Measurements from ENCODE around the gene MGAT5B.

Gene MGAT5B

DNA sequence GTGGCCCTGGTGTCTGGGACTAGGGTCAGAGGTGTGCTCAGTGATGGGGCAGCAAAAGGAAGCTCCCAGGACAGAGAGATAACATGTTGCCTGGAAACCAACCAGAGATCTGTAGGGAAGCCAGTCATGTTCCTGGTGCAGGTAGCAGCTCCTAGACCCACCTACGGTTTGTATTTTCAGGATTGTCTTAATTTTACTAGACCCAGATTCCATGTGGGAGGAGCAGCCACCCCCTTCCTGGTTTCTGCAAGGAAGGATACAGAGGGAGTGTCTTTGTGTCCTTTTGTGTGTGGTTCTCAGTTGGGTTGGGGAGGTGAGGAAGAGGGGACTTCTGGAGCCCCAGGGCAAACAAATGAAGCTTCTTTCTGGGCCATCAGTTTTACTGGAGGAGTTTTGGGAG, 53.9 kb downstream of the MGAT5B start:
- intact Hi-C loops (cut with DNase I) = no loop called here
- no peak for DNase-seq

DNA sequence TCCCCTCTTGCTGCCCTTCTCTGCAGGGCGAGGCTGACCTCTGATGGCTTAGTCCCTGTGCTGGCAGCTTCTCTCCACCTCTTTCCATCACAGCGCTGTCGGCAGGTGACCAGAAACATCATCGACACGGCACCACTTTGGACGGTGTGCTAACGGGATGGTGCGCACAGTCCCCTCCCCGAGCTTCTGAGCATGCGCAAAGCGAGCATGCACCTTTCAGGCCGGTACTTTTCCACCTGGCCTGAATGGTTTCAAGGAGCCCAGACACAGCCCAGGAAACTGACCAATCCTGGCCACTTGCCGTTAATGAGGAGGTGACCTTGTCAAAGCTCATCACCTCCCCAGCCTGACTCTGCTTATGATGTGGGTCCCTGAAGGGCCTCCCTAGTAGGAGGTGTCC, 54.8 kb downstream of the MGAT5B start:
- intact Hi-C loops (cut with DNase I) = no loop called here
- DNase-seq = no peak

DNA sequence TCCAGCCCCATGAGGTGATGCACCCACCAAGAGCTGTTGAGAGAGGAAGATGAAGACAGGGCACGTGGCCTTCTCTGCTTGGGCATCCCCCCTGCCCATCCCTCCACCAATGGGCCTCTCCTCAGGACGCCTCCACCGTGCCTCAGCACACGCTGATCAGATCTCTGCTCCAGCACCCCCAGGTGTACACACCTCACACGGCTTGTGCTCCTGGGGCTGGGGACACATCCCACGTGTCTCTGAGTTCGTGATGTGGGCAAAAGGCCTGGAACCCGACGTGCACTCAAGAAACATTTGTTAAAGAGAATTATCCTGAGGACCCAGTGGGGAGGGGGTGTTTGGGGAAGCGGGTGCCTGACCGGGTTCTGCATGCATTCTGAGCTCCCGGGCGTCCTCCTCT, 55.3 kb downstream of the MGAT5B start:
- DNase-seq = no peak
- intact Hi-C loops (cut with DNase I) = no loop called here

DNA sequence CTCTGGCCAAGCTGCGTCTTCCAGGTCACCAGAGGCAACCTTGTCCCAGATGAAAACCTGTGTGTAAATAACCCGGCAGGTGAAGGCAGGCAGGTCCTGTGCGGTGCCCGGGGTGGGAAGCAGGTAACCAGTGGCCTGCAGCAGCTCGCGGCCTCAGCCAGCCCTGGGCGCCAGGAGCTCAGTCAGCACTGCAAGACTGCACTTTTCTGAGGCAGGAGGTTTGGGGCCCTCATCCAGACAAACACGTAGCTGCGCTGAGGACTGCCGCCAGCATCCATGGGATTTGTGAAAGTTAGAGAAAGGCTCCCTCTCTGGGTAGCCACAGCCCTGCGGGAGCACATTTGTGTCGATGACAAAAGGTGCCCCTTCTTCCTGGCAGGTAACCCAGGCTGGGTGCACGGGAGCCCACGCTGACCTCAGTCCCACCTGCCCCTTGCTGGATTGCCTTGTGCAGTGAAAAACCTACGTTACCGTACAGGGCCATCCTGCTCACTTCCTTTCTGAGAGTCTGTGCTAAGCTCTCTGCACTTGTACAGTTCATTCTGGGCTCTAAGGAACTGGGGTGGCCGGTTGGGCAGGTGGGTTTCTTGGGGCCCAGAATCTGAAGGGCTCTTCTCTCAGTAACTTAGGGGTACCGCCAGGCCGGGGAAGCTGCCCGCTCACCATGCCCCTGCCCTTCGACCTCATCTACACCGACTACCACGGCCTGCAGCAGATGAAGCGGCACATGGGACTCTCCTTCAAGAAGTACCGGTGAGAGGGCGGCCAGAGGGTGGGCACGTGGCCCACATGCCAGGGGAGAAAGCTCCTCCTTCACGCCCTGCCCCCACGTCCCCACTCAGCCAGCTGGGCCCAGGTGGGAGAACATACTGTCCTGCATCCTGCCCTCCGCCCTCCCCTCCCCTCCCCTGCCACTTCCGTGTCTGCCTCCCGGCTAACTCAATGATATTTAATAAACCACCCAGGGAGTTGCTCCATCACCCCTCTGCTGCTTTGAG, 56.4 kb downstream of the MGAT5B start:
- intact Hi-C loops (cut with DNase I) = no loop called here
- DNase-seq = peak in 8 of 10 donors; percentile 34 to 93 (median 64)

DNA sequence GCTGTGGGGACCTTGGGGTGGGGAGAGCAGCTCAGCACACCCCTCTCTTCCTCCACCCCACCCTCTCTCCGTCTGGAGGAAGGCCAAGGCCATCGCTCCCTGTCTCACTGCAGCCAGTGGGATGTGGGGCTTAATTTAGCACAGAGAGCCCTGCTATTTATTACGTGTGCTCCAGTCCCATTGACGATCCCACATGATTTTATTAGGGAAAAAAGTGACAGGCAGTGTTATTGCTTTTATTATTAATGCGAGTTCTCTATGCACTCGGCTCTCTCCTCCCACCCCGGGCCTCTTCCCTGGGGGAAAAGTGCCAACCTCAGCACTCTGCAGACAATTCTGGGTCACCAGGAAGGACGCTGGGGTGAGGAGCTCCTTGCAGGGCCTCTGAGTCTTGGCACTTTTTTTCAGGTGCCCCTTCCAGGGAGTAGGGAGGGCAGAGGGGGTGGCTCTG, 57.3 kb downstream of the MGAT5B start:
- no peak for DNase-seq
- intact Hi-C loops (cut with DNase I) = no loop called here

DNA sequence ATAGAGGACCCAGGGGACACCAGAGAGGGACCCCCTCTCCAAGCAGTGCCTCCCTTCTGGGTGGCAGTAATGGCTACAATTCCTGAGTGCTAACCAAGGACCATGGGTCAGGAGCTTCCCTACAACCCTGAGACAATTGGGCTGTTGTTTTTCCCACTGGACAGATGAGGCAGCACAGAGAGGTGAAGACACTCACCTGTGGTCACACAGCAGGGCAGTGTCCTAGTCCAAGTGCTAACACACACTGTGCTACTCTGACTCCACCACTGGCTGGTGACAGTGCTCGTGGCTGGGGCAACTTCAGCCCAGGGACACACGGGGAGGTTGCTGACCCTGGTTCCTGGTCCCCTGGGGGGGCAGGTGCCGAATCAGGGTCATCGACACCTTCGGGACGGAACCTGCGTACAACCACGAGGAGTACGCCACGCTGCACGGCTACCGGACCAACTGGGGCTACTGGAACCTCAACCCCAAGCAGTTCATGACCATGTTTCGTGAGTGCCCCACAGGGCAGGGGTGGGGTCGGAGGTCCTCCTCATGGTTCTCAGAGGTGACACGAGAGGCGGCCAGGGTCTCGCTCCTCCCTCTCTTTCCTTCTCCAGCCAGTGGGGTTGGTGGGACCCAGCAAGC, 58.1 kb downstream of the MGAT5B start:
- DNase-seq = no peak
- intact Hi-C loops (cut with DNase I) = no loop called here

DNA sequence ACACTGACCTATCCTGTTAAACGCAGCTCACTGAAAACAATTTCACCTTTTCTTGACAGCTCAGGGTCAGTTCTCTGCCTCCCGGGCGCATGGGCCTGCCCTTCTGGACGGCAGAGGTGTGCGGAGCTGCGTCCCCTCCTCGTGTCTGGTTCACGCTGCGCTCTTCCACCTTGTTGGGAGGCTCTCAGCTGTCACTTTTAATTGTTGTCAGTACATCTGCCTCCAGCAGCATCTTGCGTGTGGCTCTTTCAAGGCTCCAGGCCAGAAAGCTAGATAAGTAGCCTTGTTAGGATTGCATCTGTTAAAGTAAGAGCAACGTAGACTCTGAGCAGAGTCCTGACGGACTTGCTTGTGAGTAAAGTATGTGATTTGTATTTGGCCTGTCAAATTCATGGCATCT, 59.4 kb downstream of the MGAT5B start:
- peak in 1 of 10 donors; percentile 23 for DNase-seq
- intact Hi-C loops (cut with DNase I) = no loop called here

DNA sequence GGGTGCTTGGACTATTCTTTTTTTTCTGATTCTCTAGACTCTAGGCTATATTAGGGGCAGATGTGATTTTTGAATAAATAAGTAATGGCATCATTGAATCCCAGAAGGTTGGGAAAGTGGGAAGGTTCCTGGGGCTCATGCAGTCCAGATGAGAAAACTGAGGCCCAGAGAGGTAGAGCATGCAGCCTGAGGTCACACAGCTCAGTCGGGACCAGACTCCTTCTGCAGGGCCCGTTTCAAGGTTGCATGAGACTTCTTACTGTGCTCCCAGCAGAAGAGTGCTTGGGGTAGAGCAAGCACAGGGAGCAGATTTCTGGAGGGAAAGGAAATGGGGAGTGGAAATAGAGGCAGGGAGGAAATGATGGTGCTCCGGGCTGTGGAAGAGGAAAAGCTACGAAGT, 59.8 kb downstream of the MGAT5B start:
- intact Hi-C loops (cut with DNase I) = no loop called here
- no peak for DNase-seq

DNA sequence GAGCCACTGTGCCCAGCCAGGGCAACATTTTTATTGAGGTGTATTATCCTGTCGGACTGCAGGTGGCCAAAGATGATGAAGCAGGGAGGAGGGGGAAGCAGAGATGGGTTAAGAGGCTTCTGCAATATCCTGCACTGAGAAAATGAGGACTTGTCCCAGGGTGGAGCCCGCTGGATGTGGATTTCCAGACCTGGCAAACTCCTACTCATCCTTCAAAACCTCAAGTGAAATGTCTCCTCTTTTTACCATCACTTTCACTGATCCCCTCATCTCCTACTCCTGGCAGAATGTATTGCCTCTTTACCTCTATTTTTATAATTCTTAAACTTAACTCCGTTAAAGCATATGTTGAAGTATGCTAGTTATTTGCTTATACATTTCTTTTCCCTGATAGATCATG, 60.9 kb downstream of the MGAT5B start:
- no peak for DNase-seq
- intact Hi-C loops (cut with DNase I) = no loop called here

DNA sequence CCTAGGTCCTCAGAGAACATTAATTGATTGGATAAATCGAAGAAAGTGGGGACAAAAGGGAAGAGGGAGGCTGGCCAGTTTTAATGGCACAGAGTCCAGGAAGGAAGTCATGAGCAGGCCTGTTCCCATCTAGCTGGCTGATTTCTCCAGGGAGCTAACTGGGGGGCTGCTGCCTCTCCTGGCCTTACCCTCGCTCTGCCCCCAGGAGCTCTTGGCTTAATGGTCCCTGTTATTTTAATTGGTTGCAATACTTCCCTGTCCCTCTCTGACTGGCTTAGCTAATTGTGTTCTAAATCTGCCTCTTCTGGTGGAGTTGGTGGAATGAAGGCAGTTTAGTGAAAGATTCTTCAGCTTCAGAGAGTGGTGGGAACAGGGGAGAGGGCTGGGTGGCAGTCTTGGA, 61.4 kb downstream of the MGAT5B start:
- DNase-seq = no peak
- intact Hi-C loops (cut with DNase I) = no loop called here

DNA sequence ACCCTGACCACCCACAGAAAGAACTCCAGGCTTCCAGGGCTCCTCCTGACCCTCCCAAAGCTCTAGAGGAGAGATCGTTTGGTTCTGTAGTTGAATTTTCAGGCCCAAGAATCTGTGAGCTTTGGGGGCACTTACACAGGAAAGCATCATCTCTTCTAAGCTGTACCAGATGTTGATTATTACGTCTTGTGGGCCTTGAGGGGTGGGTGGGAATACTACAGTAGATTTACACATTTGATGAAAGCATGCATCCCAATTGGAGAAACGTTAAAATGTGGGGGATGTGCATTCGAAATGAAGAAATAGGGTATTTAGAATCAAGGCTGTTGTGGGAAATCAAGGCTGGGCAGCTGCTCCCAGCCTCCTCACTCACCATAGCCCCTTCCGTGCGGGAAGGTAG, 61.9 kb downstream of the MGAT5B start:
- DNase-seq = no peak
- intact Hi-C loops (cut with DNase I) = no loop called here

DNA sequence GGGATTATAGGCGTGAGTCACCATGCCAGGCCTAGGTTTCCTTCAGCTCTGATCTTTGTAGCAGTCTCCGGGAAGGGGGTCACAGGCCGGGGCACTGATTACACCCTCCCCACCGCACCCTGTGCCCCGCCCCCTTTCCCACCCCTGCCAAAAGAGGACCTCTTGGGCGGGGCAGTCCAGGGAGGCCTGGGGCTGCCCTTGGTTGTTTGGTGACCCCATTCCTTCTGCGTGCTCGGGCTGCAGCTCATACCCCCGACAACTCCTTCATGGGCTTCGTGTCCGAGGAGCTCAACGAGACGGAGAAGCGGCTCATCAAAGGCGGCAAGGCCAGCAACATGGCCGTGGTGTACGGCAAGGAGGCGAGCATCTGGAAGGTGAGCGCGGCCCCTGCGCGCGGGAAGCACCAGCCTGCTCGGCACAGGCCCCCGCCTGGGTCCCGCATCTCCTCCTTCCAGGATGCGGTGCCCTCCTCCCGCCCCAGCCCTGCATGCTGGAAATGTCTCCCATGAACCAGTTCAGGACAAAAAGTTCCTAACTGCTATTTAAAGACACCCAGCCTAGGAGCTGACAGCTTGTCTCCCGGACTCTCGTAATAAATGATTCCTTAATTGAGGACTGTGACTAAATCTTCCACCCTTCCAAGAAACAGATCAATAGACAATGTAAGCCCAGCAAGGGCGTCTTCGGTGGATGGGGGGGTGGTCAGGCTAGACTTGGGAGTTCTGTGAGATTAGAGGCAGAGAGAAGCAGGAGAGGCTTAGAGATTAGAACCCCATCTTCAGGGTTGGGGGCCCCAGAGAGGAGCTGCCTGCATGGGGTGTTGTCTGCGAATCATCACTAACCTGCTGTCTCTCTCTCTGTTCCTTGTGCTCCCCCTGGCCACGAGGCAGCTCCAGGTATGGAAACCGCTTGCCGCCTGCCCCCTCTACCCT, 64.5 kb downstream of the MGAT5B start:
- intact Hi-C loops (cut with DNase I) = no loop called here
- DNase-seq = no peak

DNA sequence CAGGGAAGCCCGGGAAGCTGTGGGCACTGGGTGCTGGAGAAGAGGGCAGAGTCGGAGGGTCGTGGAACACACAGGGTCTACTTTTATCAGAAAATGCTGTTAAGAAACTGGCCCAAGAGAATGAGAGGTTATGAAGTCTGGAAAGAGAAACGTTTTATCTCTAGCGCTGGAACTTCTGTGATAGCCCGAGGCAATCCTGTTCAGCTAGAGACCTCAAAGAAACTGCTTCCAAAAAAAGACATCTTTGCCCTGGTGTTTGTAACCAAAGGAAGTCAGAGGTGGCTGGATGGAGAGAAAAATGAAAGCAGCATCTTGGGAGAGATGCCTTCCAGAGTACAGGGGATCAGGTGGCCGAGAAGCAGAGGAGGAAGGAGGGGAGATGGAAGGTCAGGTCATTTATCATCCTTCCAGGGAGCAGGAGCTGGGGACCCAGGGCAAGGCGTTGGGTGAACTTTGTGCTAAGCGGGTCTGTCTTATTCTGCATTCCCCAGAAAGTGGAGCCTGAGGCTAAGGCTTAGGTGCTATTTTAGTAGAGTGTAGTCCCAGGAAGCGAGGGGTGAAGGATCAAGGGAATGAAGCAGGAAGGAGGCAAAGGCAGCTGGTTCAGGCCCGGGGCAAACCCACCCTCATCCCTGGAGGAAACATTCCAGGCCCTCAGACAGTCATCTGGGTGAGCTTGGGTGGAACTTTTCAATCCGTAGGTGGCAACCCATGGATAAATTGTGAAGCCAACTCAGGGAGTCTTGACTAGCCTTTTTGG, 66.5 kb downstream of the MGAT5B start:
- no peak for DNase-seq
- intact Hi-C loops (cut with DNase I) = no loop called here

DNA sequence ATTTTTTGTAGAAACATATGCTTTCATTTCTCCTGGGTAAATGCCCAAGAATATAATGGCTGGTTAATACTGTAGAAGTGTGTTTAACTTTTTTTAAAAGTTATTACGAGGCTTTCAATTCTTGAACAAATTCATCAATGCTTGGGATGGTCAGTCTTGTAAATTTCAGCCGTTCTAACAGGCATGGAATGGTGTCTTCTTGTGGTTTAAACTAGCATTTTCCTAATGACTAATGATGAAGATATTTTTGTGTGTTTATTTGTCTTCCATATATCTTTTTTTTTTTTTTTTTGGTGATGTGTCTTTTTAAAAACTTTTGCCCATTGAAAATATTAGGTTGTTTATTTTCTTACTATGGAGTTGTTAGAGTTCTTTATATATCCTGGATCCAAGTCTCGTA, 67.1 kb downstream of the MGAT5B start:
- intact Hi-C loops (cut with DNase I) = no loop called here
- DNase-seq = no peak

DNA sequence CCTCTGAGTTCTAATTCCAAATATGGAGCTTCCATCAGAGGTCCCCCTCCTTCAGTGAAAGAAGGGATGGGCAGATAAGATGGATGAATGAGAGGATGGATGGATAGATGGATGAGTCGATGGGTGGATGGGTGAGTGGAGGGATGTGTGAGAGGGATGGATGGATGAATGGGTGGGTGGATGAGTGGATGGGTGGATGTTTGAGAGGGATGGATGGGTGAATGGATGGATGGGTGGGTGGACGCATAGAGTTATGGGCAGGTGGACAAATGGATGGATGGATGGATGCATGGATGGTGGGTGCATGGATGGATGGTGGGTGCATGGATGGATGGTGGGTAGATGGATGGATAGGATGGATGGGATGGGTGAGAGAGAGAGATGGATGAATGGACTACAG, 69.0 kb downstream of the MGAT5B start:
- intact Hi-C loops (cut with DNase I) = no loop called here
- DNase-seq = no peak

DNA sequence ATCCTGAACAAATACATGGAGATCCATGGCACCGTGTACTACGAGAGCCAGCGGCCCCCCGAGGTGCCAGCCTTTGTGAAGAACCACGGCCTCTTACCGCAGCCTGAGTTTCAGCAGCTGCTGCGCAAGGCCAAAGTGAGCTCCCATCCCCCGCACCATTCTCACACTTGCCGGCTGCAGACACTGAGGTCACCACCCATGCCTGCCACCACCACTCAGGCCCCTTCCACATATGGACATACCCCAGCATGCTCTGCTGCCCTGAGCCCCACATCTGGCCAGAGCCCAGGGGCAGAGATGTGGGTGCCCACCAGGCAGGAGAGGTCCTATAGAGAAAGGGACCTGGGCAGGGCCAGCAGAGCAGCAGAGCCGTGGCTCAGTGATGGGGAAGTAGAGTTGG, 69.8 kb downstream of the MGAT5B start:
- intact Hi-C loops (cut with DNase I) = no loop called here
- DNase-seq = no peak

DNA sequence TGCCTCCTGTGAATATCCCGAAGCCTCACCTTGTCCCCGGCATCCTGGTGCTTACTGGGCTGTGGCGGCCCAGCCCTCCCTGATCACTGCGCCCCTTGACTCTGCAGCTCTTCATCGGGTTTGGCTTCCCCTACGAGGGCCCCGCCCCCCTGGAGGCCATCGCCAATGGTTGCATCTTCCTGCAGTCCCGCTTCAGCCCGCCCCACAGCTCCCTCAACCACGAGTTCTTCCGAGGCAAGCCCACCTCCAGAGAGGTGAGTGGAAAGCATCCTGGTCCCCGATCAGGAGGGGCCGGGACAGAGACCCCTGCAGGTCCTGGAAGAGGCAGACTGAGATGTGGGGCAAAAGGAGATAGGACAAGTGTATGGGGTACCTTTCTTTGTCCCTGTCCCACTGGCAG, 72.1 kb downstream of the MGAT5B start:
- DNase-seq = no peak
- intact Hi-C loops (cut with DNase I) = no loop called here

DNA sequence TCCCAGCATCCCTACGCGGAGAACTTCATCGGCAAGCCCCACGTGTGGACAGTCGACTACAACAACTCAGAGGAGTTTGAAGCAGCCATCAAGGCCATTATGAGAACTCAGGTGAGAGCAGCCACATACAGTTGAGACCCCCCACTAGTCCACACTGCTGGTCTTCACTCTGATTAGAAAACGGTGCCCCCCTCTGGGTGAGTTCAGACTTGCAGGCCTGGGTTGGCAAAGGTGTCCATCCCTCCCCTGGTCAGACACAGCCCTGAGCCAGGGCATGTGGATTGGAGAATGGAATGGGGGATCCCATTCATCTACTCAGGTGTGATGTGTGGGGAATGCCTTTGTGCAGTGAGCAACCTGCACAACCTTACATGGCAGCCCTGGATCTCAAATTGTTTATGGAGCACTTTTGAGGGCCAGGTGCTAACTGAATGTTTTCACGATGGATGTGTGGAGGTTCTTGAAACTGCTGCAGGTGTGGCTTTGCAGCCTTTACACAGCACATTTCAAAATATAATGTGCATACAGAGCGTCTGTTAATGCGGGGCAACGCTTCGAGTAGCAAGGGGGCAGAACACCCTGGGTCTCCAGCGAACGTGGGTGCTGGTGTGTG, 72.6 kb downstream of the MGAT5B start:
- no peak for DNase-seq
- intact Hi-C loops (cut with DNase I) = no loop called here

DNA sequence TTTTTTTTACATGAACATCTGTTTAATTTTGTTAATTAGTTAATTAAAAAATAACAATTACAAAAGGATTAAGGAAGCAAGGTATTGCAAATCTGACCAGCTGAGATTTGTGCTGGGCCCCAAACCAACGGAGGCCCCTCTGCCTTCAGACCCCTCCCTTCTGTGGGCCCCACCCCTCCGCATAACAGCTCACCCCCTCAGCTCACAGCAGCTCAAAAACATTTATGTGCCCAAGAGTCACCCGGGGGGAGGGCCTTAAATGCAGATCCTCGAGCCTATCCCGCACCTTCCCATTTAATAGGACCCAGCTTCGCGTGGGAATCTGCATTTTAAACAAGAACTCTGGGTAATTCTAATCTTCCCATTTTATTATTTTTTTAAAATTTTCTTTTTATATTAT, 75.0 kb downstream of the MGAT5B start:
- intact Hi-C loops (cut with DNase I) = no loop called here
- no peak for DNase-seq

DNA sequence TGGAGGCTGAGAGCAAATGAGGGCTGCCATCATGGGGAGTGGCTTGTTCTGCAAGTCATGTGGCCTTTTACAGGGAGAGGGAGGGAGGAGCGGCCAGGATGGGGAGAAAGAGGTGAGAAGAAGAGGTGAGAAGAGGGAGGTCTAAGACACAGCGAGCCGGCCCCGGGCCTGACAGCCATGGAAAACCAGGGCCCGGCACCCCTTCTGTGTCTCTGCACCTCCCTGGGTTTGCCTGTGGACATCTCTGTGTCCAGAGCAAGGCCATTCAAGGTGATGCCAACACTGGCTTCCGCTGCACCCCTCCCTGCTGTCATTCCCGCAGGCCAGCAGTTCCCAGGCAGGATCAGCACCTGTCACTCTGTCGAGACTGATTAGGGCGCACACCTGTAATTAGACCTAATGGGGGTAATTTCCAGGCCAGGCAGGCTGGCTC, 75.6 kb downstream of the MGAT5B start:
- no peak for DNase-seq
- intact Hi-C loops (cut with DNase I) = no loop called here
